Retinal pigment epithelial cell (primary cell): ENCODE results near the gene CNGA1.
A peak's percentile ranks its signal among the peaks of the same experiment; 100 is the strongest.

ENCODE experiments used
- DNase-seq: peaks from one replicate; pipeline ENCODE4 v3.0.0-alpha.2; 2010; ENCODE audit warnings: low read depth
- H3K4me3 ChIP-seq: 2 replicates; pipeline ENCODE4 v1.5.1; 2011; ENCODE audit warnings: mild to moderate bottlenecking, low read length, control low read depth, moderate library complexity
- TF ChIP-seq, protein P1 (sequence below): conservative IDR thresholded peaks from 2 replicates; pipeline ENCODE4 v1.5.1; 2011; ENCODE audit warnings: low read depth, low read length, control low read depth, inconsistent platforms

CNGA1 gene

DNA sequence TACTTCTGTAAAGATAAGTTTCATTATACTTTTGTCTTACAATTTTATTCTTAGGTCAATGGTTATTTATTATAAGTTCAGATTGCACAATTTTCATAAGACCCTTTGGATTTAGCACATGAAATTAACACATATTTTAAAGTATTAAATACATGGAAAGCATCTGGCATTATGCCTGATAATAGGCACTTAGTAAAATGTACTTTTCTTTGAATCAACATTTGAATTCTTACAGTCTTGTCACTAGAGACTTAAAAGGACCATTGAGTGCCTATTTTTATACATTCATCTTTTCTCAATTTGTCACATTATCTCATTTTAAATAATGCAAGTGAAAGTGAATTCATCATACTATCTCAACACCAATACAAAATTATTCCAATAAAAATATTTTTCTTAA, 23.1 kb upstream of the CNGA1 start:
- DNase-seq: no peak
- TF ChIP-seq, protein P1, sequence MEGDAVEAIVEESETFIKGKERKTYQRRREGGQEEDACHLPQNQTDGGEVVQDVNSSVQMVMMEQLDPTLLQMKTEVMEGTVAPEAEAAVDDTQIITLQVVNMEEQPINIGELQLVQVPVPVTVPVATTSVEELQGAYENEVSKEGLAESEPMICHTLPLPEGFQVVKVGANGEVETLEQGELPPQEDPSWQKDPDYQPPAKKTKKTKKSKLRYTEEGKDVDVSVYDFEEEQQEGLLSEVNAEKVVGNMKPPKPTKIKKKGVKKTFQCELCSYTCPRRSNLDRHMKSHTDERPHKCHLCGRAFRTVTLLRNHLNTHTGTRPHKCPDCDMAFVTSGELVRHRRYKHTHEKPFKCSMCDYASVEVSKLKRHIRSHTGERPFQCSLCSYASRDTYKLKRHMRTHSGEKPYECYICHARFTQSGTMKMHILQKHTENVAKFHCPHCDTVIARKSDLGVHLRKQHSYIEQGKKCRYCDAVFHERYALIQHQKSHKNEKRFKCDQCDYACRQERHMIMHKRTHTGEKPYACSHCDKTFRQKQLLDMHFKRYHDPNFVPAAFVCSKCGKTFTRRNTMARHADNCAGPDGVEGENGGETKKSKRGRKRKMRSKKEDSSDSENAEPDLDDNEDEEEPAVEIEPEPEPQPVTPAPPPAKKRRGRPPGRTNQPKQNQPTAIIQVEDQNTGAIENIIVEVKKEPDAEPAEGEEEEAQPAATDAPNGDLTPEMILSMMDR: no peak
- H3K4me3 ChIP-seq: no peak overlapping the region

DNA sequence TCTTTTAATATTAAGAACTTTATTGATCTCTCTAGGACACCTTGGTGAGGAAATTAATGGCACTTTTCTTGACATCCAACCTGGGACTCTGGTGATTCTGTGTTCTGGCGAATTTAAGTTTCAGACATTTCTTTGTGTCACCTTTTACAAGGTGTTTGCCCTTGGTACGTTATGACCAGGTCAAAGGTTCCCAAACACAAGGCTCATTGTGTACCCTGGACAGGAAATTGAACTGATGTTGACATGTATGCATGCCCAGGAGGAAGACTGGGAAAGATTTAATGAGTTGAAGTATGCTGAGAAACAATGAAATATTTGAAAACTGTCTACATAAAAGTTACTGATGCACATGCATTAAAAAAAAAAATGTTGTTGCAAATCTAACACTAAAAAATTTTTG, 22.2 kb upstream of the CNGA1 start:
- TF ChIP-seq, protein P1: no peak
- no peak for DNase-seq
- no peak overlapping the region for H3K4me3 ChIP-seq

DNA sequence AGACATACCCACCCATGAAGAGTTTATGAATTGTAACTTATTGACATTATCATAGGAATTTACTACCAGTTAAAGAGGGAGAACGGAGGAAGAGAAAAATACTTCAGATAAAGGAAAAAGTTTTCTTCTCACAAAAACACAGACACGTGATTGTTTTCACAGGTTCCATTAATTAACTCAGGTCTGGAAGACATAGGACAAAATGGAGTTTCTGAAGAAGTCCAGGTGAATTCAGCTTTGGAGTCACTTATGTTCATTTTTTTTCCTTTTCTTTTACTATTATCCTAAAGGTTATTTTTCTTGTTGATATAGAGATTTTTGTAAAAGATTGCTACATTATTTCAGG, 20.6 kb upstream of the CNGA1 start:
- TF ChIP-seq, protein P1: no peak
- no peak overlapping the region for H3K4me3 ChIP-seq
- no peak for DNase-seq

DNA sequence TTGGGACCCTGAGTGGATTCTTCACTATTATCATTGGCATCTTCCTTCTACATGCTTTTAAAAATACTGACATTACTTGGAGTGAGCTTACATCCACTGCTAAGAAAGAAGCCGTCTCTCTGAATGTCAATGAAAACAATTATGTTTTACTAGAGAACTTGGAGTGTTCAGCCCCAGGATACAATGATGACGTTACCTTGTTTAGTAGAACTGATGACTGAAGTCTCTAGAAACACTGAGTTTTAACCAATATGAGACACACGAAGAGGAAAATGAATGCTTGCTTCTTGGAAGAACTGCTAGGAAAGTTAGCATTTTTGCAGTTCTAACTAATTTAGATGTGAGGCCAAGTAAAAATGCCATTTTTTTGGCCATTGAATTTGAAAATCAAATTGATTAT, 19.5 kb upstream of the CNGA1 start:
- no peak for DNase-seq
- TF ChIP-seq, protein P1: no peak
- H3K4me3 ChIP-seq: no peak overlapping the region

DNA sequence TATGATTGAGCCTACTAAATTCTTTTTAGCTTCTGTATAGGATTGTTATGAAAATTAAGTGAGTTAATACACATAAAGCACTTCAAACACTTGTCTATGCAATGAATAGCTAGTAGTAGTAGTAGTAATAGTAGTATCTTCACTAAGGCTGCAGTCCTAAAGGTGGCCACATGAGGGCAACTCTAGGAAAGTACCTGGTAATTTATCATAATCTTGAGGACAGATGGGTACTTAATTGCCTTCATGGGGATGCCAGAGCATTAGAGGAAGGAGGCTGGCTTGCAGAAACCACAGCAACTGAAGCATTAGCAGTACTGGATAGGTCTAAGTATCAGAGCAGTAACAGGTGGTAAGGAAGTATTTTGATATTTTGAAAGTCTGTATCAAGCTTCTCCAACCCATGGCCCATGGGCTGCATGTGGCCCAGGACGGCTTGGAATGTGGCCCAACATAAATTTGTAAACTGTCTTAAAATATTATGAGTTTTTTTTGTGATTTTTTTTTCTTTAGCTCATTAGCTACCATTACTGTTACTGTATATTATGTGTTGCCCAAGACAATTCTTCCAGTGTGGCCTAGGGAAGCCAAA, 17.4 kb upstream of the CNGA1 start:
- TF ChIP-seq, protein P1: peak; percentile 61
- no peak overlapping the region for H3K4me3 ChIP-seq
- DNase-seq: no peak

DNA sequence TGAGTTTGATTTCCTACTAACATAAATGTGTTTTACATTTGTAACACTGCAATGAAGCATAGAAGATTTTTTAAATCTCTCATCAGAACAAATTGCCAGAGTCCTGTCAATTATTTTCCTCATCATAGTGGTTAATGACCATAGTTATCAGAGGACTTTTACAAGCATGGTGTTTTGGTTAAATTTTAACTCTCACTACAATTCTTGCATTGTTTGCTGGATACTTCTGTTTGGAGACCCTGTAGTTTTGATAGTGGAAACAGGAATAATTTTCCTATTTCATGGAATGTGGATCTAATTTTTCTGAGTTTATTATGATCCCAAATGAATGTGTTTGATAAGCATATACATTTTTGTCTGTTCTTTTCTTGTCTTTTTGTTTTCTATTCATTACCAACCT, 16.9 kb upstream of the CNGA1 start:
- no peak for DNase-seq
- H3K4me3 ChIP-seq: no peak overlapping the region

DNA sequence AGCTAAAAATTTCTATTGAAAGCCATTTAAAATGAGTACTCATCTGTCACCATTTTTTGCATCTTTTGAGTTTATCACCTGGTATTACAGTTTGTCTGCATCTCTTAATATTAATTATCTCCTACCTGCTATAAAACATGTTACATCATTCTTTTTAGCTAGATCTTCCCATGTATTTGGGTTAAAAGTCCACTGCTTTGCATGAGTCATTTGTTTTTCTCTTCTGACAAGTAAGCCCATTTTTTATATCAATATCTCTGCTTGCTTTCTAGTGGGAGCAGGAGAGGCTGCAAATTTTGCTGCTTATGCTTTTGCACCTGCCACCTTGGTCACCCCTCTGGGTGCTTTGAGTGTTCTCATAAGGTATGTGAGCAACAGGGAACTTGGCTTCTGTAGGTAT, 16.2 kb upstream of the CNGA1 start:
- H3K4me3 ChIP-seq: no peak overlapping the region

More for the DNA sequence above, 16.9 kb upstream of the CNGA1 start:
- TF ChIP-seq, protein P1: no peak

More for the DNA sequence above, 16.2 kb upstream of the CNGA1 start:
- TF ChIP-seq, protein P1: no peak
- no peak for DNase-seq
